Stimulated activated memory B cell treated with anti-CD40 and anti-IgM and Interleukin-4, amounts not matched to agents 10 μg/mL and 1 μg/mL and 100 μg/mL, for 72 hours (primary cell): ENCODE measurements around the gene LRFN3.
"Not testable (repeated sequence)": the region's sequence is repeated elsewhere in the genome, so short reads cannot be mapped to it uniquely, and the experiment has no call there.

Experiments
- ATAC-seq: fragments of 150-1000 bp; cut with Tn5 transposase; 2 replicates; pipeline ENCODE4 v1.10.0; 2021
- H3K27ac Mint-ChIP-seq: one replicate; pipeline ENCODE4 v1.8.0; 2022; ENCODE audit warnings: mild to moderate bottlenecking, mixed read lengths
- H3K27me3 Mint-ChIP-seq: one replicate; pipeline ENCODE4 v1.8.0; 2022; ENCODE audit warnings: mixed read lengths
- H3K36me3 Mint-ChIP-seq: one replicate; pipeline ENCODE4 v1.8.0; 2022; ENCODE audit warnings: mixed read lengths
- H3K4me1 Mint-ChIP-seq: one replicate; pipeline ENCODE4 v1.8.0; 2022; ENCODE audit warnings: mixed read lengths
- H3K4me3 Mint-ChIP-seq: one replicate; pipeline ENCODE4 v1.8.0; 2022; ENCODE audit warnings: mild to moderate bottlenecking, moderate library complexity, mixed read lengths
- H3K9me3 Mint-ChIP-seq: one replicate; pipeline ENCODE4 v1.8.0; 2022; ENCODE audit warnings: mixed read lengths

LRFN3 gene

GRCh38 chr19:35966771-35967170 is 30.6 kb downstream of the LRFN3 start:
- no peaks in the 10 kb centered on the region for H3K9me3 Mint-ChIP-seq
- H3K27me3 Mint-ChIP-seq, result peaks cover 26% of the 10 kb centered on the region
- H3K36me3 Mint-ChIP-seq, result no peaks in the 10 kb centered on the region
- no peaks in the 10 kb centered on the region for H3K4me1 Mint-ChIP-seq
- ATAC-seq, result no peak
- no peak overlapping the region for H3K4me3 Mint-ChIP-seq
- no peak overlapping the region for H3K27ac Mint-ChIP-seq

- no peak overlapping the region for H3K27ac Mint-ChIP-seq
- no peaks in the 10 kb centered on the region for H3K36me3 Mint-ChIP-seq
- H3K27me3 Mint-ChIP-seq, result peaks cover 18% of the 10 kb centered on the region
- no peak for ATAC-seq
- no peaks in the 10 kb centered on the region for H3K9me3 Mint-ChIP-seq
- no peak overlapping the region for H3K4me3 Mint-ChIP-seq
- H3K4me1 Mint-ChIP-seq, result no peaks in the 10 kb centered on the region
These were observed 37.3 kb downstream of the LRFN3 start for GRCh38 chr19:35973487-35973886.

DNA sequence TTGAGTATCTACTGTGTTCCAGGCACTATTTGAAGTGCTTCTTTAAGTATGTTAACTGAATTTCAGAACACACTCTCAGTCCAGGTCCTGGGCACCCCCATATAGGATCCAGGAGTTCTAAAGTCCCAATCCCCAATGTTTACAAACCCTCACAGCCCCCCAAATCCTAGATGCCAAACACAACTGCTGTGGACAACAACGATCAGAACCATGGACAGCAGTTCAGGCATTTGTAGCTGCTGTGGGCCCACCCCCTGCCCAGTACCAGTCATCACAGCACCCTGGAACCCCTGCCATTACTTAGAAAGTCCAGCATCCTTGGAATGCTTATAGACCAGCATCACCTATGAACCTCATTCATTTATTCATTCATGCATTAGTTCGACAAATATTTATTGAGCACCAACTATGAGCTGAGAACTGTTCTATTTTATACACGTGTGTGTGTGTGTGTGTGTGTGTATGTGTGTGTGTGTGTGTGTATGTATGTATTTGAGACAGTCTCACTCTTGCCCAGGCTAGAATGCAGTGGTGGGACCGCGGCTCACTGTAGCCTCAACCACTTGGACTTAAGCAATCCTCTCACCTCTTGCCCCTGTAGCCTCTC is 39.5 kb downstream of the LRFN3 start:
- Mint-ChIP-seq H3K36me3 (no peaks in the 10 kb centered on the region), H3K4me1 (no peaks in the 10 kb centered on the region), H3K9me3 (no peaks in the 10 kb centered on the region), H3K27ac (no peak overlapping the region), H3K27me3 (peaks cover 29% of the 10 kb centered on the region), H3K4me3 (no peak overlapping the region)
- no peak for ATAC-seq

GRCh38 chr19:35977446-35978222 is 41.5 kb downstream of the LRFN3 start:
- H3K27me3 Mint-ChIP-seq, result peaks cover 46% of the 10 kb centered on the region
- no peak overlapping the region for H3K4me3 Mint-ChIP-seq
- no peaks in the 10 kb centered on the region for H3K4me1 Mint-ChIP-seq
- no peaks in the 10 kb centered on the region for H3K9me3 Mint-ChIP-seq
- peak; percentile 55 for ATAC-seq
- no peak overlapping the region for H3K27ac Mint-ChIP-seq
- H3K36me3 Mint-ChIP-seq, result no peaks in the 10 kb centered on the region

GRCh38 chr19:35978271-35978670 is 42.1 kb downstream of the LRFN3 start:
- H3K4me3 Mint-ChIP-seq, result no peak overlapping the region
- no peaks in the 10 kb centered on the region for H3K9me3 Mint-ChIP-seq
- peaks cover 51% of the 10 kb centered on the region for H3K27me3 Mint-ChIP-seq
- H3K36me3 Mint-ChIP-seq, result no peaks in the 10 kb centered on the region
- no peaks in the 10 kb centered on the region for H3K4me1 Mint-ChIP-seq
- ATAC-seq, result no peak
- H3K27ac Mint-ChIP-seq, result no peak overlapping the region

- Mint-ChIP-seq H3K27me3 (peaks cover 58% of the 10 kb centered on the region), H3K4me3 (no peak overlapping the region), H3K9me3 (no peaks in the 10 kb centered on the region), H3K27ac (no peak overlapping the region), H3K36me3 (no peaks in the 10 kb centered on the region), H3K4me1 (no peaks in the 10 kb centered on the region)
- no peak for ATAC-seq
These were observed 42.7 kb downstream of the LRFN3 start for GRCh38 chr19:35978832-35979365.

GRCh38 chr19:35980997-35981396 is 44.8 kb downstream of the LRFN3 start:
- H3K4me3 Mint-ChIP-seq, ATAC-seq: not testable (repeated sequence)
- peaks cover 78% of the 10 kb centered on the region for H3K27me3 Mint-ChIP-seq

GRCh38 chr19:35983177-35983576 is 47.0 kb downstream of the LRFN3 start:
- H3K9me3 Mint-ChIP-seq, result no peaks in the 10 kb centered on the region
- H3K27me3 Mint-ChIP-seq, result peaks cover 85% of the 10 kb centered on the region
- no peak overlapping the region for H3K27ac Mint-ChIP-seq
- no peaks in the 10 kb centered on the region for H3K36me3 Mint-ChIP-seq
- no peak overlapping the region for H3K4me3 Mint-ChIP-seq
- H3K4me1 Mint-ChIP-seq, result peaks cover 9% of the 10 kb centered on the region
- ATAC-seq, result no peak

More at GRCh38 chr19:35980997-35981396, 44.8 kb downstream of the LRFN3 start:
- H3K9me3 Mint-ChIP-seq, H3K27ac Mint-ChIP-seq, H3K4me1 Mint-ChIP-seq, H3K36me3 Mint-ChIP-seq: not testable (repeated sequence)

- Mint-ChIP-seq H3K27me3 (peaks cover 66% of the 10 kb centered on the region), H3K27ac (no peak overlapping the region), H3K4me1 (peaks cover 9% of the 10 kb centered on the region), H3K9me3 (no peaks in the 10 kb centered on the region), H3K36me3 (no peaks in the 10 kb centered on the region), H3K4me3 (peak overlapping the region; percentile 43)
- ATAC-seq, result no peak
These were observed 49.9 kb downstream of the LRFN3 start for GRCh38 chr19:35986111-35986510.

DNA sequence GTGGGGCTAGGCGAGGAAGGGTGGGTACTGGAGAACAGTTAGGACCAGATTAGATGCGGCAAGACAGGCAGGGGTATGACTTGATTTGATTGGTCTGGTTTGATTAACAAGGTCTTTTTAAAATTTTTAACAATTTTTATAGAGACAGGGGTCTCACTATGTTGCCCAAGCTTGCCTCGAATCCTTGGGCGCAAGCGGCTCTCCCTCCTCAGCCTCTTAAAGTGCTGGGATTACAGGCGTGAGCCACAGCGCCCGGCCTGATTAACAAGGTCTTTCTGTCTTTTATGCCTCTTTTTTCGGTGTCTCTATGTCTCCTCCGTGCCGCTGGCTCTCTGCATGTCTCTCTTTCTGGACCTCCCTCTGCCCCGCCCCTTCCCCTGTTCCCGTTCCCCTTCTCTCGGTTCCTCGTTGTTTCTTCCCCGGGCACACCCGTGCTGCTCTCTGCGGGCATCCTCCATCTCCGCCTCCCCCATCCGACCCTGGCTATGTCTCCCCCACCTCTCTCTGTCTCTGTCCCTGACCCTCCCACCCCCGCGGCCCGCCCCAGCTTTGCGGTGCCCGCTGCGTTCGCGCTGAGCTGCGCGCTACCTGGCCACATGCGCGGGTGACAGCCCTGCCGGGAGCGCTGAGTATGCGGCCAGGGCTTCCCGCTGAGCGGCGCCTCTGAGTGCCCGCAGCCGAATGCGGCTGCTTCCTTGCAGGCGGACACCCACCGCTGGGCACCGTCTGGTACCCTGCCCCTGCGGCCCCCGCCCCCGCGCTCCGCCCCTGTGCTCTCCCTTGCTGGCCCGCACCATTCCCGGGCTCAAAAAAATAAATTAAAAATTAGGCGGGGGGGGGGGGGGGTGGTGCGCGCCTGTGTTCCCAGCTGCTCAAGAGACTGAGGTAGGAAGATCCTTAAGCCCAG is 50.7 kb downstream of the LRFN3 start:
- peaks cover 60% of the 10 kb centered on the region for H3K27me3 Mint-ChIP-seq
- no peaks in the 10 kb centered on the region for H3K9me3 Mint-ChIP-seq
- peak; percentile 76 for ATAC-seq
- H3K4me3 Mint-ChIP-seq, result peak overlapping the region; percentile 73
- no peaks in the 10 kb centered on the region for H3K36me3 Mint-ChIP-seq
- H3K27ac Mint-ChIP-seq, result no peak overlapping the region
- peaks cover 9% of the 10 kb centered on the region for H3K4me1 Mint-ChIP-seq

DNA sequence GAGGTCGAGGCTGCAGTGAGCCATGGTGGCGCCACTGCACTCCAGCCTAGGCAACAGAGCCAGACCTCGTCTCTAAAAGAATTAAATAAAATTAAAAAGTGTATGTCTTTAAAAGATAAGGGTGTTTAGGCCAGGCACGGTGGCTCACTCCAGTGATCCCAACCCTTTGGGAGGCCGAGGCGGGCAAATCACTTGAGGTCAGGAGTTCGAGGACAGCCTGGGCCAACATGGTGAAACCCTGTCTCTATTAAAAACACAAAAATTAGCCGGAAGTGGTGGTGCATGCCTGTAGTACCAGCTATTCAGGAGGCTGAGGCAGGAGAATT is 51.4 kb downstream of the LRFN3 start:
- Mint-ChIP-seq H3K4me1 (peaks cover 9% of the 10 kb centered on the region), H3K36me3 (no peaks in the 10 kb centered on the region), H3K27me3 (peaks cover 54% of the 10 kb centered on the region), H3K4me3 (peak overlapping the region; percentile 62), H3K27ac (no peak overlapping the region), H3K9me3 (no peaks in the 10 kb centered on the region)
- no peak for ATAC-seq

DNA sequence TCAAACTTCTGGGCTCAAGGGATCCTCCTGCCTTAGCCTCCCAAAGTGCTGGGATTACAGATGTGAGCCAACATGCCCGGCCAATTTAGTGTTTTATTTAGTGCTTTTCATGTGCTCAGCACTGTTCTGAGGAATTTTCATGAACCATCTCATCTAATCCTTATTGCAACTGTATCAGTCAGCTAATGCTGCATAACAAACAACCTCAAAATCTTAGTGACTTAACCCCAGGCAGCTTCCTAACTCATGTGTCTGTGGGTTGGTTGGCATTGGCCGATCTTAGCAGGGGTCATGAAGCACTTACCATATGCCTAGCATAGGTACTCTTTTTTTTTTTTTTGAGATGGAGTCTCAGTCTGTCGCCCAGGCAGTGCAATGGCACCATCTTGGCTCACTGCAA is 52.6 kb downstream of the LRFN3 start:
- no peak for ATAC-seq
- no peaks in the 10 kb centered on the region for H3K9me3 Mint-ChIP-seq
- H3K27me3 Mint-ChIP-seq, result peaks cover 42% of the 10 kb centered on the region
- peaks cover 13% of the 10 kb centered on the region for H3K4me1 Mint-ChIP-seq
- H3K36me3 Mint-ChIP-seq, result no peaks in the 10 kb centered on the region
- H3K4me3 Mint-ChIP-seq, result no peak overlapping the region
- H3K27ac Mint-ChIP-seq, result no peak overlapping the region

GRCh38 chr19:35990156-35990555 is 54.0 kb downstream of the LRFN3 start:
- no peak for ATAC-seq
- Mint-ChIP-seq H3K9me3 (no peaks in the 10 kb centered on the region), H3K4me1 (peaks cover 26% of the 10 kb centered on the region), H3K27me3 (peaks cover 28% of the 10 kb centered on the region), H3K4me3 (no peak overlapping the region), H3K27ac (no peak overlapping the region), H3K36me3 (no peaks in the 10 kb centered on the region)

DNA sequence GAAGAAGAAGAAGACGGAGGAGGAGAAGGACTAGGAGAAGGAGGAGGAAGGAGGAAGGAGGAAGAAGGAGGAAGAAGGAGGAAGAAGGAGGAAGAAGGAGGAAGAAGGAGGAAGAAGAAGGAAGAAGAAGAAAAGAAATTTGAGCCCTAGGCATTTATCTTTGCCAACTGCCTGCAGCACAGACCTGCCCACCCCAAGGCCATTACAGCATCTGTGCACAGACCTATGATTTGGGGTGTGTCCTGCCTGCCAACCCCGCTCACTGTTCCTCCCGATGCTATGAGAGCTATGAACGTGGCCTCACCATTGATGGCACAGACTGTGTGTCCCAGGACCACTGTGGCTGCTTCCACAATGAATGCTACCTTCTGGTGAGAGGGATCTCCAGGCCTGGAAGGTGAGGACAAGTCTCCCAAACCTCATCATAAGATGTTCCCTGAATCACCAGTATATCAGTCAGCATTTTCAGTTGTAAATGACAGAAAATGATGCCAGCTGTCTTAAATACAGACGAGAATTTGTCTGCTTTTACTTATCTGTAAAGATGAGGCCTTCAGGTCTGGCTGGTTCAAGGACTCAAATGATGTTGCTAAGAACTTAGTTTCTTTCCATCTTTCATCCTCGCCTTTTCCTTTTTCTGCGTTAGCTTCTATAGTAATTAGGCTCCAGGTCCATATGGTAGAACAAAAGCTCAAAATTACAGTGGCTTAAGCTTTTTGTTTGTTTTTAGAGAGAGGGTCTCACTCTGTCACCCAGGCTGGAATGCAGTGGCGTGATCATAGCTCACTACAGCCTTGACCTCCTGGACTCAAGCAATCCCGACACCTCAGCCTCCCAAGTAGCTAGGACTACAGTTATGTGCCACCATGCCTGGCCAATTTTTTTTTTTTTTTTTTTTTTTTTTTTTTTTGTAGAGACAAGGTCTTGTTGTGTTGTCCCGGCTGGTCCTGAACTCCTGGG is 54.9 kb downstream of the LRFN3 start:
- ATAC-seq, result no peak
- H3K9me3 Mint-ChIP-seq, result no peaks in the 10 kb centered on the region
- no peak overlapping the region for H3K4me3 Mint-ChIP-seq
- no peak overlapping the region for H3K27ac Mint-ChIP-seq
- H3K27me3 Mint-ChIP-seq, result peaks cover 19% of the 10 kb centered on the region
- peaks cover 33% of the 10 kb centered on the region for H3K4me1 Mint-ChIP-seq
- H3K36me3 Mint-ChIP-seq, result no peaks in the 10 kb centered on the region
